Loucy (cell line): Measurements from ENCODE around the gene CTNNBL1.

ENCODE experiments used
- CTCF ChIP-seq: fragments of 200-600 bp; sonication (generic); conservative IDR thresholded peaks from 2 replicates; pipeline ENCODE4 v1.5.1; 2014; ENCODE audit warnings: mild to moderate bottlenecking, antibody characterized with exemption, low read length
- EZH2phosphoT487 ChIP-seq: fragments of 200-600 bp; IDR thresholded peaks from 2 replicates; pipeline ENCODE4 v1.6.1; 2018; ENCODE audit warnings: antibody characterized with exemption, mild to moderate bottlenecking, moderate library complexity, borderline replicate concordance

- TF ChIP-seq CTCF (no peak), EZH2phosphoT487 (no peak)
These were observed 3.0 kb upstream of the CTNNBL1 start for GRCh38 chr20:37690626-37691369.
